OCI-M2 (cell line): Measurements from ENCODE around the gene BMPR2.

Experiments used
- DNase-seq: peaks from one replicate; lab custom pipeline; 2025; ENCODE audit not compliant: unreplicated experiment; lab: John Stamatoyannopoulos, UW

Gene BMPR2

DNA sequence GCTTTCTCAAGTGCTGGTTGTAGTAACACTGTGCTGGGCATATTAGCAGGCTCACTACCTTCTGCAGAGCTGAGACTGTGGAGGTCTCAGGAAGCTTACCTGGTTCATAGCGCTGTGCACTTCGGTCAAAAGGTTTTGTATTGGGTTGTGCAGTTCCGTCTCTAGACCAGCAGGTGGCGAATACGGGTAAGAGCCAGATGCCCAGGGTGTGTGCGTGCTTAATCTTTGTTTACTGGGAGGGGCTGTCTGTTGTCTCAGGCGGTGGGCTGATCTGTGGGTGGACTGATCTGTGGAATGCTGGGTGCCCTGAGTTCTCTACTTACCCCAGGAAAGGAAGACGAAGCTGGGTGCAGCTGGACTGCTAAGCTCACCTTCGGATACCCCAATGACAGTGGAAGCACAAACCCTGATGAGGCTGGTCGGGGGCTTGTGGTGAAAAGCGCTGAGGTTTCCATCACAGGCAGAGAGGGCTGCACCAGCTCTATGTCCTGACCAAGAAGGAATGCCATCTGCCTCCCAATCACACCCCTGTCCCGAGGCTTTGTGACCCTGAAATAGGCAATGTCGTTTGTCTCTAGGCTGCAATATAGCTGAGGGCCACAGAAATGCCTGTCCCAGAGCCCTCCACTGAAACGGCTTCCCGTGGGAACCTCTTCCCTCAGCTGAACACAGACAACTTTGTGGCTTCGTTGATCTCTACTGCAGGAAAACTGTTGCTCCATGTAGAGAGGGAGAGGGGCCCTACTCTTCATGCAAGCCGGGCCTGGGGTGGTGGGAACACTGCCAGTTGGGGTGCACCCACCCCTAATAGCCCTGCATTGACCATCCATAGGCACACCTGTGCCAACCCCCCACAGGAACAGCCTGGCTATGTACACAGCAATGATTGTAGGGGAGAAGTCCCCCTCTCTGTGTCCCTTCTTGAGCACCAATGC lies 212.8 kb downstream of the BMPR2 start:
- DNase-seq = peak; percentile 25

- no peak for DNase-seq
These were observed 213.4 kb downstream of the BMPR2 start for GRCh38 chr2:202589582-202589949.

DNA sequence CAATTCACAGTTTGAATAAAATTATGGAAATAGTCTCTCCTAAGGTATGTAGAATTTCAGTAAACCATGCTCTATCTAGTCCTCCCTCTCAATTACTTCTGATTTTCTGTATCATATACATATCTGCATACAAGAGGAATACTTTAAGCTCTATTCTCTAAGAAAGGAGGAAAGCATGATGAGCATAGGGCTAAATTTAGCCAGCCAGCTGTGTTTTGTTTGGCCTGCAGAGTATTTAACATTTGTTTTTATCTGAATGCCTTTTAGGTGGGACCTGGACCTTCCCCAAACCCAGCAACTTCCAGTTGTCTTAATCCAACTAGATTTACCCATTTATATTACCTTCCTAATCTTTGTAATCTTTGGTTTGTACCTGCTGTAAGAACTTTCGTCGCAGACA lies 216.4 kb downstream of the BMPR2 start:
- no peak for DNase-seq

DNA sequence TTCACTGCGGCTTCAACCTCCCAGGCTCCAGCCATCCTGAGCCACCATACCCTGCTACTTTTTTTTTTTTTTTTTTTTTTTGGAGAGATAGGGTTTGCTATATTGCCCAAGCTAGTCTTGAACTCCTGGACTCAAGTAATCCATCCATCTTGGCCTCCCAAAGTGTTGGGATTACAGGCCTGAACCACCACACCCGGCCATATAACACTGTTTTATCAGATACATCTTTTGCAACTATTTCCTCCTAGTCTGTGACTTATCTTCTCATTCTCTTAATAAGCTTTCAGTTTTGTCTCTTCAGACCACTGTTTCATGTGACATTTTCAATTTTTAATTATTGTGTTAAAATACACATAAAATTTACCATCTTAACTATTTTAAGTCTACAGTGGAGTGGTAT lies 223.0 kb downstream of the BMPR2 start:
- DNase-seq = no peak

DNA sequence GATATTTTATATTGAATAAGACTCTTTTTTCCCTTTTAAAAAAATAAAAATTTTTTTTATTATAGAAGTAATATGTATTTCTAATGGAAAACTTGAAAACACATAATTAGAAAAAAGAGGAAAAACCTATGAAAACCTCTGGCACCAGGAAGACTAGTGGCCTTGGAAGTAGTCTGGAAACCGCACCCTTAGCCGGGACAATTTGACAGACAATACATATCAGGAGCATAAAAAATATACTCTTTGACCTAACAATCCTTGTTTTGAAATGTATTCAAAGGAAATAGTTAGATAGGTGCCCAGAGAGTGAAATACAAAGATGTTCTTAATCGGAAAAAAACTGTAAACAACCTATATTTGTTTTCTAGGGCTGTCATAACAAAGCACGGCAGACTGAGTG lies 223.8 kb downstream of the BMPR2 start:
- no peak for DNase-seq

DNA sequence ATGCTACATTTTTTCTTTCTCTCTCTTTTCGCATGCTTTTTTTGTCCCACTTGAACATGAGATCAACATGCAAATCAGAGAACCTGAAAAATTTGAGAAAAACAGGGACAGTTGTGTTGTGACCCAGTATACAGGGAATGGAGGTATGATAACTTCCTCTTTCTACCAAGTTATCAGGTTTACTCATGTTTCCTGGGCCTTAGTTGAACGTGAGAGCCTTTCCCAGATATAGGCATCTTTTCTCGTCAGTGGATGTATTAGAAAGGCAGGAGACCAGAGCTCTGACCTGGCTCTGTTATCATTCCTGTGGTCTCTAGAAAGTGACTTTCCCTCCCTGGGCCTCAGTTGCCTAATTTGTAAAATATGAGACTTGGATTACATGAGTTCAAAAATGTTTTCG lies 228.6 kb downstream of the BMPR2 start:
- DNase-seq = no peak

DNA sequence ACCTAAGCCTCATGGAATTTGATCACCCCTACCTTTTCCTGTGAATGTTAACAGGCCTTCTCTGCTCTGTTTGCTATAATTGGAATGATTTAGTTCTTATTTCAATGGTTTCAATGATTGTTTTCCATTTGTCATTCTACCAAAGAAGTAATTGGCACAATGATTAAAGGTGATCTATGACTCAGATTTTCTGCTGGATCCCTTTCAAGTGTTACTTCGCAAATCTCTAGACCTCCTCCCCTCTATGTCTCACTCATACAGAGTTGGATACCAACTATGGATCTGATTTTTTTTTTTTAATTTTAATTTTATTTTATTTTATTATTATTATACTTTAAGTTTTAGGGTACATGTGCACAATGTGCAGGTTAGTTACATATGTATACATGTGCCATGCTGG lies 229.0 kb downstream of the BMPR2 start:
- DNase-seq = no peak

GRCh38 chr2:202608142-202608852 lies 232.2 kb downstream of the BMPR2 start:
- DNase-seq = no peak

- DNase-seq = no peak
These were observed 233.4 kb downstream of the BMPR2 start for GRCh38 chr2:202609381-202610145.

DNA sequence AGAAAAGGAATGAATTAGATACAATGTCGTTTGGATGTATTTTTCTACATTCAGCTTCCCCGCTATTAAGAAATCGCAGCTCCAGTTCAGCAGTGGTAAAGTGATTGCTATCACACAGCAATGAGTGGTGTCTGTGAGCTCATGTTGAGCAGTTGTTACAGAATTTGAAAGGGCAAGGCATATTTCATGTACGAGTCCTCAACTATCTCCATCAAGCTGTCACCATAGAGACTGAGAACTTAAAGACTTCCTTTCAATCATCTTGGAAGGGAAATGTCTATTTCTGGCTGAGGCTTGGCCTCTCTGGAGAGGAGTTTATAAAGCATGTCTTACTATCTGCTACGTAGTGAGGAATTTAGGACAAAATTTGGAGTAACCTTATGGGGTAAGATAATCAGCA lies 234.3 kb downstream of the BMPR2 start:
- DNase-seq = no peak

DNA sequence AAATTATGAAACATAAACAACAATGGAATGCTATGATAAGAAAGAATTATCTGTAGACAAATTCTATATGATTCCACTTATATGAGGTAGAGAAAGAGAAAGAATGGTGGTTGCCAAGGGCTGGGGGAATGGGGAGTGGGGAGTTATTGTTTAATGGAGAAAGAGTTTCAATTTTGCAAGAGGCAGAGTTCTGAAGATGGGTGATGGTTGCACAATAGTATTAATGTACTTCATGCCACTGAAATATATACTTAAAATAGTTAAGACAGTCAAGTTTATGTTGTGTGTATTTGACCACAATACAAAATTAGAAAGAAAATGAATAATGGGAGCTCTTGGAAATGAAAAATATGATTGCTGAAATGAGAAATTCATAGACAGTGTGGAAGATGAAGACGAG lies 236.0 kb downstream of the BMPR2 start:
- no peak for DNase-seq

DNA sequence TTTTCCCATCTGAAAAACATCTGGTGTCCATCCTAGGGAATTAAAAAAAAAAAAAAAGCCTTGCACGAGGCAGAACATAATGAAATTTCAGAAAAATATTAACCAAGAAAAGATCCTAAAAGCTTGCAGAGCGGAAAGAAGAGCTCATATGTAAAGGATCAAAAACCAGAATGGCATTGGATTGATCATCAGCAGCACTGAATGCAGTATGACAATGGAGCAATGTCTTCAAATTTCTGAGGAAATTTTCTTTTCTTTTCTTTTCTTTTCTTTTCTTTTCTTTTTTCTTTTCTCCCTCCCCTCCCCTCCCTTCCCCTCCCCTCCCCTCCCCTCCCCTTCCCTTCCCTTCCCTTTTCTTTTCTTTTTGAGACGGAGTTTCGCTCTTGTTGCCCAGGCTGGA lies 237.4 kb downstream of the BMPR2 start:
- no peak for DNase-seq
